OCI-LY3 (cell line): ENCODE results near the gene LTBP3.

Source experiments
- CTCF ChIP-seq: fragments of 200-600, 300-600 bp; sonication (generic); IDR thresholded peaks from 2 replicates; pipeline ENCODE4 v1.5.1; 2014; ENCODE audit warnings: antibody characterized with exemption, low read length, low read depth
- EZH2phosphoT487 ChIP-seq: fragments of 200-600 bp; shearing (Covaris generic); IDR thresholded peaks from 2 replicates; pipeline ENCODE4 v1.6.1; 2018; ENCODE audit warnings: antibody characterized with exemption, mixed run types, low read depth

GRCh38 chr11:65552388-65552951 lies 5.7 kb downstream of the LTBP3 start:
- TF ChIP-seq EZH2phosphoT487 = no peak
- TF ChIP-seq CTCF = no peak
